HepG2 (cell line): ENCODE measurements around the gene AHSG. TPM values are rescaled to one million over a fixed set of nuclear protein-coding genes. Genes with fewer than 3 reads are reported as not detected.

ENCODE experiments used
- AGO2 ChIP-seq: fragments of 200-400 bp; formaldehyde crosslinking; optimal IDR thresholded peaks from 2 replicates; pipeline ENCODE3; 2017; ENCODE audit warnings: mild to moderate bottlenecking, low read depth, low read length, moderate library complexity
- DR1 ChIP-seq: sonication (generic); formaldehyde crosslinking; IDR thresholded peaks from 2 replicates; pipeline ENCODE4 v1.8.0; 2021; ENCODE audit warnings: mild to moderate bottlenecking, missing genetic modification reagents, inconsistent platforms
- FOXK2 ChIP-seq: fragments of 450-650 bp; IDR thresholded peaks from 2 replicates; pipeline ENCODE4 v1.6.1; 2016
- HDAC2 ChIP-seq: sonication (generic); formaldehyde crosslinking; IDR thresholded peaks from 2 replicates; pipeline ENCODE4 v1.4.0; 2020; ENCODE audit warnings: missing genetic modification reagents
- HOXA5 ChIP-seq: sonication (generic); formaldehyde crosslinking; IDR thresholded peaks from 2 replicates; pipeline ENCODE4 v1.4.0; 2020; ENCODE audit warnings: missing genetic modification reagents
- NFAT5 ChIP-seq: sonication (generic); formaldehyde crosslinking; IDR thresholded peaks from 2 replicates; pipeline ENCODE4 v1.4.0; 2020; ENCODE audit warnings: missing genetic modification reagents
- NFYB ChIP-seq: sonication (generic); formaldehyde crosslinking; IDR thresholded peaks from 2 replicates; pipeline ENCODE4 v1.4.0; 2020; ENCODE audit warnings: missing genetic modification reagents
- NKX3-1 ChIP-seq: sonication (generic); formaldehyde crosslinking; IDR thresholded peaks from 2 replicates; pipeline ENCODE4 v1.5.0; 2020; ENCODE audit warnings: missing genetic modification reagents
- POGZ ChIP-seq: sonication (generic); formaldehyde crosslinking; IDR thresholded peaks from 2 replicates; pipeline ENCODE4 v1.4.0; 2020; ENCODE audit warnings: mild to moderate bottlenecking, missing genetic modification reagents
- REL ChIP-seq: sonication (generic); formaldehyde crosslinking; conservative IDR thresholded peaks from 2 replicates; pipeline ENCODE4 v1.8.0; 2022; ENCODE audit warnings: mild to moderate bottlenecking, missing genetic modification reagents, moderate library complexity
- SAP130 ChIP-seq: IDR thresholded peaks from 2 replicates; pipeline ENCODE4 v1.6.1; 2016; ENCODE audit warnings: low read depth
- SIN3A ChIP-seq: IDR thresholded peaks from 2 replicates; pipeline ENCODE4 v1.6.1; 2011; ENCODE audit warnings: low read depth, mild to moderate bottlenecking, control low read depth, low read length, borderline replicate concordance
- TFDP2 ChIP-seq: sonication (generic); formaldehyde crosslinking; IDR thresholded peaks from 2 replicates; pipeline ENCODE4 v1.4.0; 2020; ENCODE audit warnings: missing genetic modification reagents
- XBP1 ChIP-seq: sonication (generic); formaldehyde crosslinking; IDR thresholded peaks from 2 replicates; pipeline ENCODE4 v1.5.0; 2020; ENCODE audit warnings: missing genetic modification reagents
- YEATS2 ChIP-seq: sonication (generic); formaldehyde crosslinking; IDR thresholded peaks from 2 replicates; pipeline ENCODE4 v1.4.0; 2020; ENCODE audit warnings: missing genetic modification reagents, borderline replicate concordance
- ZMYM3 ChIP-seq: sonication (generic); formaldehyde crosslinking; IDR thresholded peaks from 2 replicates; pipeline ENCODE4 v1.5.1; 2020; ENCODE audit warnings: mild to moderate bottlenecking, missing genetic modification reagents
- ZNF160 ChIP-seq: sonication (generic); formaldehyde crosslinking; IDR thresholded peaks from 2 replicates; pipeline ENCODE4 v1.8.0; 2022; ENCODE audit warnings: mild to moderate bottlenecking, inconsistent platforms, missing genetic modification reagents
- ZNF225 ChIP-seq: sonication (generic); formaldehyde crosslinking; IDR thresholded peaks from 2 replicates; pipeline ENCODE4 v1.4.0; 2020; ENCODE audit warnings: mild to moderate bottlenecking, missing genetic modification reagents
- ZNF263 ChIP-seq: sonication (generic); formaldehyde crosslinking; IDR thresholded peaks from 2 replicates; pipeline ENCODE4 v1.4.0; 2020; ENCODE audit warnings: missing genetic modification reagents
- ZNF350 ChIP-seq: sonication (generic); formaldehyde crosslinking; IDR thresholded peaks from 2 replicates; pipeline ENCODE4 v1.4.0; 2020; ENCODE audit warnings: mild to moderate bottlenecking, low read depth, missing genetic modification reagents, borderline replicate concordance
- ZNF496 ChIP-seq: sonication (generic); formaldehyde crosslinking; IDR thresholded peaks from 2 replicates; pipeline ENCODE4 v1.8.1; 2023; ENCODE audit warnings: mild to moderate bottlenecking, moderate library complexity, missing genetic modification reagents; ENCODE audit not compliant: insufficient replicate concordance
- ZNF501 ChIP-seq: sonication (generic); formaldehyde crosslinking; IDR thresholded peaks from 2 replicates; pipeline ENCODE4 v1.5.1; 2020; ENCODE audit warnings: mild to moderate bottlenecking, moderate library complexity, missing genetic modification reagents
- ZNF709 ChIP-seq: sonication (generic); formaldehyde crosslinking; IDR thresholded peaks from 2 replicates; pipeline ENCODE4 v1.5.0; 2020; ENCODE audit warnings: mild to moderate bottlenecking, missing genetic modification reagents
- ZNF766 ChIP-seq: sonication (generic); formaldehyde crosslinking; IDR thresholded peaks from 2 replicates; pipeline ENCODE4 v1.5.0; 2020; ENCODE audit warnings: missing genetic modification reagents, borderline replicate concordance
- ZNF879 ChIP-seq: sonication (generic); formaldehyde crosslinking; IDR thresholded peaks from 2 replicates; pipeline ENCODE4 v1.8.1; 2023; ENCODE audit warnings: missing genetic modification reagents
- polyA plus RNA-seq, 8 experiments: library from polyadenylated mRNA; depleted of rRNA in 3 of 8; stranded (reverse) in 7 of 8; unstranded in 1 of 8; fragments of >200 nt; fragmentation: Illumina TruSeq in 4 of 8; extraction: Trizol in 4 of 8; gene quantifications; 2 replicates each; pipeline versions ENCODE4 v1.2.1 to v1.2.3, GENCODE V29; 2011 to 2016; ENCODE audit warnings: low read depth in 4 of 8, missing spikeins in 1 of 8, mixed read lengths in 1 of 8; ENCODE audit not compliant: insufficient read depth in 1 of 8
- total RNA-seq, 5 experiments: library from RNA; depleted of rRNA; stranded (reverse); fragments of >200 nt; fragmentation: Illumina TruSeq; extraction: Trizol; gene quantifications; 2 replicates each; pipeline ENCODE4 v1.2.3, GENCODE V29; 2016; ENCODE audit warnings: low read depth in 1 of 5

Gene AHSG
- total and polyA plus RNA-seq, 2 of the 13 experiments (the other 11 are each of a cell fraction or from before 2014, with no cell fraction given), result 2,043 to 19,152 TPM

DNA sequence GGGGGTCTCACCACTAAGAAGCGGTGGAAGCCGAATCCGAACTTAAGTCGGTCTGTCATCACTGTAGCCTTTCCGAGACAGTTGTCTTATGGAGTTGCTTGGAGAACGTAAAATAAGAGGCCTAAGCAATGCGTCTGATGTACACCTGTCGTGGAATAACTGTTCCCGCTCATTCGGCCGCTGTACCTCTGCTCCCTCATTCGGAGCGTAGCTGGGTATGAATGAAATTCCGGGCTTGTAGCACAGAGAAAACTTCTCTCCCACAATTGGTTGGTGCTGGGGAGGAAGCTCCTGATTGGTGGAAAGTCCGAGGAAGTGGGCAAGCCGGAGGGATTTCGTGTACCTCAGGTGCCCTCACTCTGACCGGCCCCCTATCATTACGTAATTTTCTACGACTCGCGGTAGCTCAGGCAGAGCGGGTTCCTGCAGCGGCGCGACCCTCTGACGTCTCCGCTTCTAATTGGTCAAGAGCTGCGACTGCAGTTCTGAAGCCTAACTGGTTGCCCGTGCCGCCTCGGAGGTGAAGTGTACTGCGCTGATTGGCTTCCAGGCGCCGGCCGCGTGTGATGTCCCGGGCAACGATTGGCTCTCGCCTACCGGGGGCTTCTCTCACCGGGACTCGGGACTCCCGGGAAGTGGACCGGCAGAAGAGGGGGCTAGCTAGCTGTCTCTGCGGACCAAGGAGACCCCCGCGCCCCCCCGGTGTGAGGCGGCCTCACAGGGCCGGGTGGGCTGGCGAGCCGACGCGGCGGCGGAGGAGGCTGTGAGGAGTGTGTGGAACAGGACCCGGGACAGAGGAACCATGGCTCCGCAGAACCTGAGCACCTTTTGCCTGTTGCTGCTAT is 42.5 kb upstream of the AHSG start, which contains the start of gene DNAJB11 (continued):
- TF ChIP-seq ZNF496 (no peak), YEATS2 (CRISPR knock-in tag) (peak; percentile 95), ZNF501 (CRISPR knock-in tag) (peak; percentile 74; the same call in 1 of the 2 replicates), DR1 (CRISPR knock-in tag) (0 out of 2 replicates have a peak, but pooled peaks have one; percentile 56), ZNF766 (CRISPR knock-in tag) (no peak), ZNF350 (CRISPR knock-in tag) (peak; percentile 57; the same call in 1 of the 2 replicates), AGO2 (peak; percentile 67), HDAC2 (CRISPR knock-in tag) (peak; percentile 58; the same call in 1 of the 2 replicates), NFAT5 (CRISPR knock-in tag) (0 out of 2 replicates have a peak, but pooled peaks have one; percentile 44), ZNF225 (CRISPR knock-in tag) (no peak), ZNF709 (peak; percentile 34; the same call in 1 of the 2 replicates), ZNF160 (no peak), NKX3-1 (CRISPR knock-in tag) (0 out of 2 replicates have a peak, but pooled peaks have one; percentile 44), POGZ (CRISPR knock-in tag) (peak; percentile 96), TFDP2 (CRISPR knock-in tag) (peak; percentile 80; the same call in 1 of the 2 replicates), SAP130 (CRISPR knock-in tag) (peak; percentile 98), XBP1 (CRISPR knock-in tag) (peak; percentile 75; the same call in 1 of the 2 replicates), ZNF263 (CRISPR knock-in tag) (no peak), ZNF879 (CRISPR knock-in tag) (no peak), SIN3A (peak; percentile 98), FOXK2 (0 out of 2 replicates have a peak, but pooled peaks have one; percentile 12), HOXA5 (CRISPR knock-in tag) (peak; percentile 44; the same call in 1 of the 2 replicates), REL (no peak), ZMYM3 (CRISPR knock-in tag) (0 out of 2 replicates have a peak, but pooled peaks have one; percentile 11), NFYB (CRISPR knock-in tag) (peak; percentile 95)
